ENCODE data around the gene OR4Q2. TPM values are rescaled to one million over a fixed set of nuclear protein-coding genes. Genes with fewer than 3 reads are reported as not detected.

The OR4Q2 gene
- total RNA-seq, 5 donors from 2014 or later (not counting 1 experiment from before 2014, with no cell fraction given): not detected

Other genes starting within 250 kb of the OR4Q2 start
- gene OR4M1, start 228.7 kb upstream of the OR4Q2 start, total RNA-seq: not detected
- gene OR4N2, start 198.4 kb upstream of the OR4Q2 start, total RNA-seq: not detected
- gene OR4K2, start 127.0 kb upstream of the OR4Q2 start, total RNA-seq: not detected
- gene OR4K5, start 81.6 kb upstream of the OR4Q2 start, total RNA-seq: not detected
- gene OR4K1, start 71.2 kb upstream of the OR4Q2 start, total RNA-seq: not detected
- gene OR4K15, start 26.6 kb upstream of the OR4Q2 start, total RNA-seq: not detected
- not detected for gene OR4K14, start 17.1 kb downstream of the OR4Q2 start, total RNA-seq
- not detected for gene OR4K13, start 33.9 kb downstream of the OR4Q2 start, total RNA-seq
- gene OR4L1, start 57.9 kb downstream of the OR4Q2 start, total RNA-seq: not detected
- gene OR4K17, start 108.6 kb downstream of the OR4Q2 start, total RNA-seq: not detected
- gene OR4N5, start 136.7 kb downstream of the OR4Q2 start, total RNA-seq: not detected
- not detected for gene OR11G2, start 188.7 kb downstream of the OR4Q2 start, total RNA-seq
- not detected for gene OR11H6, start 221.5 kb downstream of the OR4Q2 start, total RNA-seq
- not detected for gene OR11H7, start 226.8 kb downstream of the OR4Q2 start, total RNA-seq
- not detected for gene OR11H4, start 237.1 kb downstream of the OR4Q2 start, total RNA-seq